Neural cell (in vitro differentiated cells): Measurements from ENCODE around the gene ZNF668.

Experiments used
- EZH2 ChIP-seq: fragments of 200-600, 300-800 bp; shearing (Covaris generic), sonication (generic); IDR thresholded peaks from 2 replicates; pipeline ENCODE4 v1.6.1; 2014; ENCODE audit warnings: antibody characterized with exemption, low read length, borderline replicate concordance, mild to moderate bottlenecking; ENCODE audit not compliant: insufficient read depth, poor library complexity, severe bottlenecking
- REST ChIP-seq: IDR thresholded peaks from 2 replicates; pipeline ENCODE4 v1.6.1; 2012; ENCODE audit warnings: borderline replicate concordance

- TF ChIP-seq EZH2 (no peak), REST (no peak)
Measured at GRCh38 chr16:31063843-31064611, 10.0 kb downstream of the ZNF668 start.
